Right atrium auricular region (tissue), 2 donors: ENCODE measurements around the gene ARHGAP26. TPM values are rescaled to one million over a fixed set of nuclear protein-coding genes. Genes with fewer than 3 reads are reported as not detected.

ENCODE experiments used
- DNase-seq: peaks from one replicate; pipeline ENCODE4 v3.0.0-alpha.2; 2019; ENCODE audit warnings: low spot score
- H3K27ac ChIP-seq, 2 donors: fragments of 200-600 bp; sonication (generic); 1 replicate in 1 of 2; 2 replicates in 1 of 2; pipeline ENCODE4 v1.5.1; 2016 to 2019
- H3K27me3 ChIP-seq, 2 donors: fragments of 200-600 bp; sonication (generic); one replicate each; pipeline versions ENCODE4 v1.5.1 to v1.6.0; 2017 to 2019
- H3K36me3 ChIP-seq: fragments of 200-600 bp; sonication (generic); one replicate; pipeline ENCODE4 v1.5.1; 2016
- H3K4me1 ChIP-seq, 2 donors: fragments of 200-600 bp; sonication (generic); one replicate each; pipeline versions ENCODE4 v1.5.1 to v1.6.0; 2017 to 2019
- H3K4me3 ChIP-seq, 2 donors: fragments of 200-600 bp; sonication (generic); 1 replicate in 1 of 2; 2 replicates in 1 of 2; pipeline ENCODE4 v1.5.1; 2017 to 2019; ENCODE audit warnings: mild to moderate bottlenecking in 1 of 2, moderate library complexity in 1 of 2
- H3K9me3 ChIP-seq, 2 donors: fragments of 200-600 bp; sonication (generic); one replicate each; pipeline ENCODE4 v1.5.1; 2019
- total RNA-seq, 2 donors: library from RNA; depleted of rRNA; stranded (reverse); fragments of >200 nt; gene quantifications; one replicate each; pipeline ENCODE4 v1.1.0, GENCODE V29; 2016
- TF ChIP-seq, protein P1 (sequence below), 2 donors: fragments of 200-600 bp; sonication (generic); IDR thresholded peaks; one replicate each; pipeline ENCODE4 v1.5.1; 2019; ENCODE audit warnings: antibody characterized with exemption in 2 of 2

The ARHGAP26 gene
- total RNA-seq, 2 donors from 2014 or later: 29.8 to 31.6 TPM

DNA sequence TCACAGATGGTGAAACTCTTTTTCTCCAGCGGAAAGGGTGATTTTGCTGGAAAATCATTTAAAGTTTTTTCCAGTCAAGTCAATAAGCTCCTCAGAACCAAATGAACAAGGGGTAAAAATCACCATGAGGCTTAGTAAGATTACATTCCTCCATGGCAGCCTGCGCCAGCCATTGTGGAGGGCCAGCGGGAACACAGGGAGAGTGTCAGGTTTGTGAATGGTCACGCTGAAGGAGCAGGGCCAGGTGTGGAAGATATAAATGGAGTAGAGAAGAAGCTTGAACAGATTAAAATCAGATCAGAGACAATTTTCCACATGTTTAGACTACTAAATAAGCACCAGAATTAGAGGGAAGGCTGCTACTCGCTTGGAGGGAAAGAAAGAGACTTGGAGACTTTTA, 424.5 kb downstream of the ARHGAP26 start:
- Histone ChIP-seq H3K27ac (no peak overlapping the region), H3K4me1 (peaks cover 0 to 10% of the 10 kb centered on the region in 2 donors), H3K4me3 (no peak overlapping the region), H3K27me3 (no peaks in the 10 kb centered on the region), H3K36me3 (no peaks in the 10 kb centered on the region), H3K9me3 (peaks cover 0 to 21% of the 10 kb centered on the region in 2 donors)
- TF ChIP-seq, protein P1, sequence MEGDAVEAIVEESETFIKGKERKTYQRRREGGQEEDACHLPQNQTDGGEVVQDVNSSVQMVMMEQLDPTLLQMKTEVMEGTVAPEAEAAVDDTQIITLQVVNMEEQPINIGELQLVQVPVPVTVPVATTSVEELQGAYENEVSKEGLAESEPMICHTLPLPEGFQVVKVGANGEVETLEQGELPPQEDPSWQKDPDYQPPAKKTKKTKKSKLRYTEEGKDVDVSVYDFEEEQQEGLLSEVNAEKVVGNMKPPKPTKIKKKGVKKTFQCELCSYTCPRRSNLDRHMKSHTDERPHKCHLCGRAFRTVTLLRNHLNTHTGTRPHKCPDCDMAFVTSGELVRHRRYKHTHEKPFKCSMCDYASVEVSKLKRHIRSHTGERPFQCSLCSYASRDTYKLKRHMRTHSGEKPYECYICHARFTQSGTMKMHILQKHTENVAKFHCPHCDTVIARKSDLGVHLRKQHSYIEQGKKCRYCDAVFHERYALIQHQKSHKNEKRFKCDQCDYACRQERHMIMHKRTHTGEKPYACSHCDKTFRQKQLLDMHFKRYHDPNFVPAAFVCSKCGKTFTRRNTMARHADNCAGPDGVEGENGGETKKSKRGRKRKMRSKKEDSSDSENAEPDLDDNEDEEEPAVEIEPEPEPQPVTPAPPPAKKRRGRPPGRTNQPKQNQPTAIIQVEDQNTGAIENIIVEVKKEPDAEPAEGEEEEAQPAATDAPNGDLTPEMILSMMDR (IDR thresholded peaks at IDR 0.05): no peak
- DNase-seq: no peak

DNA sequence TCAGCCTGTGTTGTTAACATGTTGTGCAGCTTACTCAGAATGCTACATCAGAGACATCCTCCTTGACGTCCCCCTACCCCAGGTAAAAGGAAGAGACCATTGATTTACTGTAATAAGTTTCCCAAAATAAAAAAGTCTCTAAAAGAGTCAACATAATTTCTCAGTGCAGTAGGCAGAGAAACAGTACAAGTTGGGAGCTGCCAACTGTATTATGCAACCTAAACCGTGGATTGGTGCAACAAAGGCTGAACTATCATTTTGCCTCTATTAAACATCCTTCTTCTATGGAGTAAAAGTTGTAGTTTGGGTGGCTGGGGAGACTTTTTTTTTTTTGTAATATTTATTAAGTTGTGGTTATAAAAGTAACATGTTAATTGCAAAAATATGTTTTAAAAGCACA, 425.3 kb downstream of the ARHGAP26 start:
- Histone ChIP-seq H3K27ac (no peak overlapping the region), H3K27me3 (no peaks in the 10 kb centered on the region), H3K36me3 (no peaks in the 10 kb centered on the region), H3K9me3 (peaks cover 0 to 14% of the 10 kb centered on the region in 2 donors), H3K4me3 (no peak overlapping the region), H3K4me1 (peaks cover 0 to 18% of the 10 kb centered on the region in 2 donors)
- DNase-seq: no peak
- TF ChIP-seq, protein P1 (IDR thresholded peaks at IDR 0.05): no peak

DNA sequence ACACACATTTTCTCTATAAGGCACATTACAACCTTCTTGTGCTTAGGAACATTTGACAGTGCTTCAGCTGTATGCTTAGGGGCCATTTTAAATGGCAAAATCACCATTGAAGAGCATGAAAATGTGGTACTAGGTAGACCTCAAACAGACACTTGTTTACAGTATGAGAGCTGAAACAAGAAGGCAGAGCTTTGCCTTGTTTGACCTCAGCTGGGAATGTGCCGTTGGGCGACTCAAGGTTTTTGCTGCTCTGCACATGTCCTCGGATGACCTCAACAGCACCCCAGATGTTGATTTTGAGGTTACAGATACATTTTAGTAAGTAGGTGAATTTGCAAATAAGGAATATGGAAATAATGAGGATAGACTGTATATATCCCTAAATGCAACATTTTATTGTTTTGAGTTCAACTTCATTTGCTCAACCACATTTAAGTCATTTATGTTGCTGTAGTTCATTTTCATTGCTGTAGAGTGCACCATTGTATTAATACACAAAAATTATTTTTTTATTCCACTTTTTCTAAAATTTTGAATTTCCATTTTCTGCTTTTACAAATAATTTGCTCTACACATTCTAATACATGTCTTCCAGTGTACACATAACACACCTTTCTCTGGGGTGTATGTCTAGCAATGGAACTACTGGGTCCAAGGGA, 426.6 kb downstream of the ARHGAP26 start:
- no peak for DNase-seq
- Histone ChIP-seq H3K36me3 (no peaks in the 10 kb centered on the region), H3K27me3 (no peaks in the 10 kb centered on the region), H3K27ac (no peak overlapping the region), H3K4me1 (peaks cover 0 to 29% of the 10 kb centered on the region in 2 donors), H3K4me3 (no peak overlapping the region), H3K9me3 (peaks cover 0 to 9% of the 10 kb centered on the region in 2 donors)
- TF ChIP-seq, protein P1 (IDR thresholded peaks at IDR 0.05): no peak

DNA sequence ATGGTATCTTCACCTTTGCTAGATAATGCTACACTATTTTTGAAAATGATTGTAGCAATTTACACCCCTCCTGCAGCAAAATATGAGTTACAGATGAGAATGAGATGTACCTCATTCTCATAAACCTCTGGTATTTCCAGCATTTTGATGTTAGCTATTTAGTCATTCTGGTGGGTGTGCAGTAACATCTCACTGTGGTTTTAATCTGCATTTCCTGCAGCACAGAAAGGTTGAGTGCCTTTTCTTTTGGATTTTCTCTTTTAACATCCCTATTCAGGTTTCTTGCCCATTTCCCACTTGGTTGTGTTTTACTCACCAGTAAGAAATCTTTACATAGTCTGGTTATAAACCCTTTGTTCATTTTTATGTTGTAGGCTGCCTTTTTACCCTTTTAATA, 427.1 kb downstream of the ARHGAP26 start:
- H3K4me1 ChIP-seq: peaks cover 0 to 30% of the 10 kb centered on the region in 2 donors
- no peak overlapping the region for H3K27ac ChIP-seq
- H3K4me3 ChIP-seq: no peak overlapping the region
- no peaks in the 10 kb centered on the region for H3K27me3 ChIP-seq
- no peak for DNase-seq
- no peaks in the 10 kb centered on the region for H3K36me3 ChIP-seq
- peaks cover 0 to 9% of the 10 kb centered on the region in 2 donors for H3K9me3 ChIP-seq
- TF ChIP-seq, protein P1 (IDR thresholded peaks at IDR 0.05): no peak

DNA sequence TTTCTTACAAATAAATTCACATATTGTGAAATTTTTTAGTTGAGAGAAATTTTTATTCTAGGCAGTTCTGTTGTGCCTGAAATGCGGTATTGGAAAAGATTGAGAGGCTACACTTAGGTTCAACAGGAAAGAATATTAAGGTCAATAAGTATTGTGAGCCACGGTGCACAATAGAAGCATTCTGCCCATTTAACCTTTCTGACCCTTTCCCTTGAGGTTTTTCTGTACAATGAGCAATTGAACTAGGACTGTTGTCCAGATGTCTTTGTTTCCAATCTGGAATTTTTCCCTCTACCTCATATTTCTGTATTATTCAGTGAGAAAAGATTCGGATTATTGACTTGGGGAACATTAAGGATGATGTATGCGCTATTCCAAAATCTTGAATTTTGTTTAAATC, 428.2 kb downstream of the ARHGAP26 start:
- DNase-seq: no peak
- Histone ChIP-seq H3K27ac (no peak overlapping the region), H3K4me3 (no peak overlapping the region), H3K9me3 (peaks cover 0 to 9% of the 10 kb centered on the region in 2 donors), H3K36me3 (no peaks in the 10 kb centered on the region), H3K4me1 (peaks cover 0 to 30% of the 10 kb centered on the region in 2 donors), H3K27me3 (no peaks in the 10 kb centered on the region)
- TF ChIP-seq, protein P1 (IDR thresholded peaks at IDR 0.05): no peak

DNA sequence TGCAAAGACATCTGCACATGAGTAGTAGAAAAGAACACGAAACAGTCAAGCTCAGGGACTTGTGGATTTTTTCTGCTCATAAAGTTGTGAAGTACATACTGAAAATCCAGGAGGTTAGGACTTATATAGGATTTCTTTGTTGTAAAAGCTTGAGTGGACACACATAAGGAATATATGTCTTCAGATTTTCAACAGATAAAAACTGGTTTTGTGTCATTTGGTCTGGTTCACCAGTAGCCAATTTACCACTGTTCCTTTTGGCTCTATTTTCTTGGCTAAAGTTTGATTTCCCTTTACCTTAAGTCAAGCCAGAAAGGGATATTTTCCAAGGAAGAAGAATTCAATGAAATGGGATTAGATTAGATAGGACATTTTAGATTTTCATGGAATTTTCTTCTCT, 429.0 kb downstream of the ARHGAP26 start:
- peaks cover 0 to 30% of the 10 kb centered on the region in 2 donors for H3K4me1 ChIP-seq
- H3K4me3 ChIP-seq: no peak overlapping the region
- no peaks in the 10 kb centered on the region for H3K27me3 ChIP-seq
- peaks cover 0 to 9% of the 10 kb centered on the region in 2 donors for H3K9me3 ChIP-seq
- DNase-seq: no peak
- TF ChIP-seq, protein P1 (IDR thresholded peaks at IDR 0.05): no peak
- no peaks in the 10 kb centered on the region for H3K36me3 ChIP-seq
- no peak overlapping the region for H3K27ac ChIP-seq
